Peyer's patch (tissue), 4 donors: ENCODE measurements around the gene KCNT1.

Experiments
- CTCF ChIP-seq, 6 experiments: fragments of 450-650 bp in 4 of 6; fragments of 200-600 bp in 2 of 6; sonication (generic) in 1 of 6; IDR thresholded peaks; one replicate each; pipeline ENCODE4 v1.5.1; 2017 to 2019; ENCODE audit warnings: antibody characterized with exemption in 6 of 6, mild to moderate bottlenecking in 3 of 6, moderate library complexity in 1 of 6
- POLR2A ChIP-seq, 2 donors: fragments of 450-650 bp; IDR thresholded peaks; one replicate each; pipeline ENCODE4 v1.5.1; 2017; ENCODE audit warnings: antibody characterized with exemption in 2 of 2, mild to moderate bottlenecking in 2 of 2, moderate library complexity in 2 of 2

GRCh38 chr9:135698236-135698635, 3.7 kb upstream of the KCNT1 start:
- TF ChIP-seq CTCF (IDR thresholded peaks at IDR 0.05) (no peak), POLR2A (IDR thresholded peaks at IDR 0.05) (no peak)
